ENCODE measurements around the gene EP400. TPM values are rescaled to one million over a fixed set of nuclear protein-coding genes. Genes with fewer than 3 reads are reported as not detected.
"Not testable (repeated sequence)": the region's sequence is repeated elsewhere in the genome, so short reads cannot be mapped to it uniquely, and the experiment has no call there.

EP400 gene
- total RNA-seq, 2 experiments from 2014 or later: 36.8 to 40.6 TPM

DNA sequence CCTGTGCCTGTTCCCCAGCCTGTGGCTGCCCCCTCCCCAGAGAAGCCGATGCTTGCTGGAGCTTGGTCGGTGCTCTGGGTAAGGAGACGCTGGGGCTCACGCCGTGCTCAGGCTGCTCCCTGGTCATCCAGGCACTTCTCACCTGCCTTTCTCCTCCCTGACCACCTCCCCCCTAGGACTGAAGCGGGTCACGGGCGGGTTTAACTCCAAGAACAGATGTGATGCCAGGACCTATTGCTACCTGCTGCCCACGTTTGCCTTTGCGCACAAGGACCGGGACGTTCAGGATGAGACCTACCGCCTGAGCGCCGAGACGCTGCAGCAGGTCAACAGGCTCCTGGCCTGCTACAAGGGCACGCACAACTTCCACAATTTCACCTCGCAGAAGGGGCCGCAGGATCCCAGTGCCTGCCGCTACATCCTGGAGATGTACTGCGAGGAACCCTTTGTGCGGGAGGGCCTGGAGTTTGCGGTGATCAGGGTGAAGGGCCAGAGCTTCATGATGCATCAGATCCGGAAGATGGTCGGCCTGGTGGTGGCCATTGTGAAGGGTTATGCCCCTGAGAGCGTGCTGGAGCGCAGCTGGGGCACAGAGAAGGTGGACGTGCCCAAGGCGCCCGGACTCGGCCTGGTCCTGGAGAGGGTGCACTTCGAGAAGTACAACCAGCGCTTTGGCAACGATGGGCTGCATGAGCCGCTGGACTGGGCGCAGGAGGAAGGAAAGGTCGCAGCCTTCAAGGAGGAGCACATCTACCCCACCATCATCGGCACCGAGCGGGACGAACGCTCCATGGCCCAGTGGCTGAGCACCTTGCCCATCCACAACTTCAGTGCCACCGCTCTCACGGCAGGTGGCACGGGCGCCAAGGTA, 8.4 kb upstream of the EP400 start:
- CTCF ChIA-PET: no interaction called here
- H3K4me1 Mint-ChIP-seq (ENCODE audit: low read depth): no peaks in the 10 kb centered on the region
- intact Hi-C loops (cut with micrococcal nuclease): no loop called here
- no peaks in the 10 kb centered on the region for H3K27me3 Mint-ChIP-seq (ENCODE audit: low read depth)
- no peak overlapping the region for H3K27ac Mint-ChIP-seq
- no peak overlapping the region for H3K4me3 Mint-ChIP-seq
- H3K36me3 Mint-ChIP-seq (ENCODE audit: low read depth): peaks cover 43% of the 10 kb centered on the region
- no peak for DNase-seq
- no peaks in the 10 kb centered on the region for H3K9me3 Mint-ChIP-seq

- no peaks in the 10 kb centered on the region for H3K27me3 Mint-ChIP-seq (ENCODE audit: low read depth)
- no peak for DNase-seq
- H3K27ac Mint-ChIP-seq: no peak overlapping the region
- peaks cover 39% of the 10 kb centered on the region for H3K36me3 Mint-ChIP-seq (ENCODE audit: low read depth)
- CTCF ChIA-PET: no interaction called here
- intact Hi-C loops (cut with micrococcal nuclease): no loop called here
- no peaks in the 10 kb centered on the region for H3K9me3 Mint-ChIP-seq
- no peaks in the 10 kb centered on the region for H3K4me1 Mint-ChIP-seq (ENCODE audit: low read depth)
- H3K4me3 Mint-ChIP-seq: no peak overlapping the region
These were observed 7.8 kb upstream of the EP400 start for GRCh38 chr12:131941987-131942341.

GRCh38 chr12:131942671-131943070, 7.1 kb upstream of the EP400 start:
- Mint-ChIP-seq H3K4me1 (ENCODE audit: low read depth) (peaks cover 3% of the 10 kb centered on the region), H3K27ac (no peak overlapping the region), H3K4me3 (no peak overlapping the region), H3K9me3 (no peaks in the 10 kb centered on the region), H3K27me3 (ENCODE audit: low read depth) (no peaks in the 10 kb centered on the region), H3K36me3 (ENCODE audit: low read depth) (peaks cover 36% of the 10 kb centered on the region)
- no peak for DNase-seq
- CTCF ChIA-PET: no interaction called here
- intact Hi-C loops (cut with micrococcal nuclease): no loop called here

- intact Hi-C loops (cut with micrococcal nuclease): no loop called here
- Mint-ChIP-seq H3K36me3 (ENCODE audit: low read depth) (peaks cover 33% of the 10 kb centered on the region), H3K27me3 (ENCODE audit: low read depth) (no peaks in the 10 kb centered on the region)
These were observed 6.4 kb upstream of the EP400 start for GRCh38 chr12:131943389-131943788.

DNA sequence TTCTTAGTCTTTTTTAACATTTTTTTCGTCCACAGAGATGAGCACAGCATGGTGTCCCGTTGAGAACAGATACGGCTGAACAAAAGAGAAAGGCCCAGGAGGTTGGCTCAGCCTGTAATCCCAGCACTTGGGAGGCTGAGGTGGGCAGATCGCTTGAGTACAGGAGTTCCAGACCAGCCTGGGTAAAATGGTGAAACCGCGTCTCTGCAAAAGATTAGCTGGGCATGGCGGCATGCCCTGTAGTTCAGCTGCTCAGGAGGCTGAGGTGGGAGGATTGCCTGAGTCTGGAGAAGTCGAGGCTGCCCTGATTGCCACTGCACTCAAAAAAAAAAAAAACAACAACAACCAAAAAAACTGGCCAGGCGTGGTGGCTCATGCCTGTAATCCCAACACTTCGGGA, 5.9 kb upstream of the EP400 start:
- CTCF ChIA-PET: no interaction called here
- Mint-ChIP-seq H3K27ac (no peak overlapping the region), H3K27me3 (ENCODE audit: low read depth) (no peaks in the 10 kb centered on the region), H3K4me3 (no peak overlapping the region), H3K9me3 (no peaks in the 10 kb centered on the region), H3K4me1 (ENCODE audit: low read depth) (peaks cover 15% of the 10 kb centered on the region), H3K36me3 (ENCODE audit: low read depth) (peaks cover 32% of the 10 kb centered on the region)
- DNase-seq: no peak
- intact Hi-C loops (cut with micrococcal nuclease): no loop called here

More at GRCh38 chr12:131943389-131943788, 6.4 kb upstream of the EP400 start:
- DNase-seq: no peak
- H3K4me3 Mint-ChIP-seq: no peak overlapping the region
- CTCF ChIA-PET: no interaction called here
- H3K4me1 Mint-ChIP-seq (ENCODE audit: low read depth): peaks cover 10% of the 10 kb centered on the region
- no peaks in the 10 kb centered on the region for H3K9me3 Mint-ChIP-seq
- H3K27ac Mint-ChIP-seq: no peak overlapping the region

- no peak overlapping the region for H3K27ac Mint-ChIP-seq
- no peaks in the 10 kb centered on the region for H3K9me3 Mint-ChIP-seq
- no peaks in the 10 kb centered on the region for H3K27me3 Mint-ChIP-seq (ENCODE audit: low read depth)
- intact Hi-C loops (cut with micrococcal nuclease): loop anchor here (5.0 kb wide), 3 partner anchors 138 to 337 kb away; partner anchors contain the start of gene SFSWAP
- H3K4me3 Mint-ChIP-seq: no peak overlapping the region
- H3K36me3 Mint-ChIP-seq (ENCODE audit: low read depth): peaks cover 31% of the 10 kb centered on the region
- no peak for DNase-seq
- H3K4me1 Mint-ChIP-seq (ENCODE audit: low read depth): peaks cover 19% of the 10 kb centered on the region
- CTCF ChIA-PET: no interaction called here
These were observed 5.0 kb upstream of the EP400 start for GRCh38 chr12:131944601-131945251.

DNA sequence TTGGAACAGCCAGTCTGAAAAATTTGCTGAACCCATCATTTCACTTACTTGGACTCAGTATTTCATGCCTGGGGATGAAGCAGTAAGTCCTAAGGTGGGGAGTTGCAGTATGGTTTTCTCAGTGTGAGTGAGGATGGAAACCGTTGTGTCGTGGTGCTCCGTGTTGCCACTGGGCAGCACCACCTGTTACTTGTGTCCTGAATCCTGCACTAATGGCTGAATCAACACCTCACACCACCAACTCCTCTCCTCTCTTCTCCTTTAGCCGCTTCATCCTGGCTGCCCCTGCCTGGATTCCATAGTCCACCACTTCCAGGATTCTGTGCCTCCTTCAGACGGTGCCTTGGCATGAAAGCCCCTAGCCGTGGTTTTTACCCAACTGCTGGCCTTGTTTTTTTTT, 3.0 kb upstream of the EP400 start:
- Mint-ChIP-seq H3K4me1 (ENCODE audit: low read depth) (peaks cover 23% of the 10 kb centered on the region), H3K9me3 (no peaks in the 10 kb centered on the region), H3K4me3 (no peak overlapping the region), H3K36me3 (ENCODE audit: low read depth) (peaks cover 22% of the 10 kb centered on the region), H3K27me3 (ENCODE audit: low read depth) (no peaks in the 10 kb centered on the region), H3K27ac (peak overlapping the region; percentile 46)
- no peak for DNase-seq
- CTCF ChIA-PET: no interaction called here
- intact Hi-C loops (cut with micrococcal nuclease): loop anchor here (5.0 kb wide), 3 partner anchors 136 to 339 kb away; partner anchors contain the start of gene SFSWAP

DNA sequence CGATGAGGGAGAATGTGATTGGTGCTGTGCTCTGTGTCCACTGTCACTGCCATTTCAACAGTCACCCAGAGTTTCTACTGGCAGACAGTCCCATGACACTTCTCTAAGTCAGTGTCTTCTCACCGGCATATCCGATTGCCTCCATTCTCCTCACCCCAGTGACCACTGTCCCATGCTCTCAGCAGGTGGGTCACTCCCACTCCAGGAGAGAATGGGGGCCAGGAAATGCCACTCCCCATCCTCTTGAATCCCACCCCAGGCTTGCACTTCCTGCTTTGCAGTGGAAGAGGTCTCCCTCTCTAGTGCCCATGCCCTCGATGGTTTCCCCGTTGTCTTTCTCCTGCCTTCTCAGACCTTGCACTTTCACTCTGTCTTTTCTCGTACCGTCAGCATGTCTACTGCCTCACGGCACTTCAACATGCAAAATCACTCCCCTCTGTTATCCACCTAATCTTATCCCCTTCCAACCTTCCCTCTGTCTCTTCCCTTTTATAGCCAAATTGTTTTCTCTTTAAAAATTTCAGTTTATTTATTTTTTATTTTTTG, 2.2 kb upstream of the EP400 start:
- no peak for DNase-seq
- peaks cover 26% of the 10 kb centered on the region for H3K4me1 Mint-ChIP-seq (ENCODE audit: low read depth)
- H3K4me3 Mint-ChIP-seq: no peak overlapping the region
- H3K36me3 Mint-ChIP-seq (ENCODE audit: low read depth): peaks cover 20% of the 10 kb centered on the region
- CTCF ChIA-PET: no interaction called here
- no peaks in the 10 kb centered on the region for H3K27me3 Mint-ChIP-seq (ENCODE audit: low read depth)
- intact Hi-C loops (cut with micrococcal nuclease): loop anchor here (2.0 to 5.0 kb wide), 4 partner anchors 117 to 340 kb away; partner anchors contain the start of gene SFSWAP
- peak overlapping the region; percentile 55 for H3K27ac Mint-ChIP-seq
- no peaks in the 10 kb centered on the region for H3K9me3 Mint-ChIP-seq

- no peak for DNase-seq
- Mint-ChIP-seq H3K4me1 (ENCODE audit: low read depth) (peaks cover 33% of the 10 kb centered on the region), H3K27me3 (ENCODE audit: low read depth) (no peaks in the 10 kb centered on the region), H3K9me3 (no peaks in the 10 kb centered on the region), H3K27ac (peak overlapping the region; percentile 79), H3K36me3 (ENCODE audit: low read depth) (peaks cover 15% of the 10 kb centered on the region), H3K4me3 (no peak overlapping the region)
- CTCF ChIA-PET: no interaction called here
- intact Hi-C loops (cut with micrococcal nuclease): loop anchor here (2.0 to 5.0 kb wide), 4 partner anchors 117 to 341 kb away; partner anchors contain the start of gene SFSWAP
These were observed 1.5 kb upstream of the EP400 start for GRCh38 chr12:131948166-131948712.

DNA sequence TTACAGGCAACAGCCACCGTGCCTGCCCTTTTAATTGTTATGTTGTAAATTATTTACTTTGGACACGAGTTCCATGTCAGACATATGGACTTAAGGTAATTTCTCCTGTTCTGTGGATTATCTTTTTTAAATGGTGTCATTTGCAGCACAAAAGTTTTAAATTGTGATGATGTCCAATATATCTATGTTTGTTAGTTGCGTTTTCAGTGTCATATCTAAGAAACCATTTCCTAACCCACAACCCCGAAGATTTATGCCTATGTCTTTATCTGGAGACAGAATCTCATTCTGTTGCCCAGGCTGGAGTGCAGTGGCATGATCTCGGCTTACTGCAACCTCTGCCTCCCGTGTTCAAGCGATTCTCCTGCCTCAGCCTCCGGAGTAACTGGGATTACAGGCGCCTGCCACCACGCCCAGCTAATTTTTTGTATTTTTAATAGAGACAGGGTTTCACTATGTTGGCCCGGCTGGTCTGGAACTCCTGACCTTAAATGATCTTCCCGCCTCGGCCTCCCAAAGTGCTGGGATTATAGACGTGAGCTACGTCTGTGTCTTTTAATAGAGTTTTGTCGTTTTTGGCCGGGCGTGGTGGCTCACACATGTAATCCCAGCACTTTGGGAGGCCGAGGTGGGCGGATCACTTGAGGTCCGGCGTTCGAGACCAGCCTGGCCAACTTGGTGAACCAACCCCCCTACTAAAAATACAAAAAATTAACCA, 870 bp upstream of the EP400 start:
- CTCF ChIA-PET; H3K9me3 Mint-ChIP-seq; H3K27me3 Mint-ChIP-seq (ENCODE audit: low read depth); DNase-seq: not testable (repeated sequence)
- Mint-ChIP-seq H3K36me3 (ENCODE audit: low read depth) (peaks cover 11% of the 10 kb centered on the region), H3K4me1 (ENCODE audit: low read depth) (peaks cover 40% of the 10 kb centered on the region), H3K4me3 (peak overlapping the region; percentile 74), H3K27ac (peak overlapping the region; percentile 79)
- intact Hi-C loops (cut with micrococcal nuclease): loop anchor here (1.0 to 5.0 kb wide), 8 partner anchors 20 to 1078 kb away; partner anchors contain the start of genes PUS1, SFSWAP and ULK1

DNA sequence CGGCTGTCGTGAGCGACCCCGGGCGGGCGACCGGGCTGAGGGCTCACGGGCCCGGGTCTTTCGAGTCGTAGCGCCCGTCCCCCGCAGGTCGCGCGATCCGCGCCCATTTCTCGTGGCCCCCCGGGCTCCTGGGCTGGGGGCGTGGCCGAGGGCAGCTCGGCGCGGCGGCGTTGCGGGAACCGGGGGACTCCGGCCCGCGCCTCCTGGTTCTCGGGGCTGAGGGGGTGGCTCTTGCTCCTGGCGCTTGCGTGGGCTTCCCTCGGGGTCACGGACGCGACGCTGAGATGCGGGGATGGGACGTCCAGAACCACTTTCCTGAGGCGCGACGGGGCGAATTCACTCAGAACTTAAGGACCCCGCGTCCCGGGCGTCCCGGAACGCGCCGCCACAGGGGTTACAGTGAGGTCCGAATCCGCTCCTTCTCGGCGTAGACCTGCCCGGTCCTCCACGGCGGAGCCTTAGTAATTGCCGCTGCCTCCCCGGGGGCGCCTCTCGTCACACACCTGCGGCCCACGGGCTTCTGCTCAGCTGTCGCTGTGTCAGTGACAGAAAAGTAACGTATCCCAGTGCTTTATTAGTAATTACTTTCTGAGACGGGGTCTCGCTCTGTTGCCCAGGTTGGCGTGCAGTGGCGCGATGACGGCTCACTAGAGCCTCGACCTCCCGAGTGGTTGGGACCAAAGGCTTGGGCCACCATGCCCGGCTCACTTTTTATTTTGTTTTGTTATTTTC, 606 bp downstream of the EP400 start:
- intact Hi-C loops (cut with micrococcal nuclease): loop anchor here (10.0 kb wide), 1 partner anchor 194 kb away; the partner anchor contains the start of genes DDX51 and NOC4L
- H3K36me3 Mint-ChIP-seq (ENCODE audit: low read depth): peaks cover 2% of the 10 kb centered on the region
- no peaks in the 10 kb centered on the region for H3K9me3 Mint-ChIP-seq
- DNase-seq: peak; percentile 46
- H3K4me1 Mint-ChIP-seq (ENCODE audit: low read depth): peaks cover 46% of the 10 kb centered on the region
- H3K27me3 Mint-ChIP-seq (ENCODE audit: low read depth): no peaks in the 10 kb centered on the region
- CTCF ChIA-PET: no interaction called here
- peak overlapping the region; percentile 91 for H3K4me3 Mint-ChIP-seq
- peak overlapping the region; percentile 87 for H3K27ac Mint-ChIP-seq

Measured in activated naive CD4-positive, alpha-beta T cell treated with anti-CD3 and anti-CD28 coated beads for 36 hours (primary cell).